A549 (cell line): ENCODE results near the gene GNPTG.

Experiments used
- RAD21 ChIP-seq, 2 experiments: fragments of >200 bp in 1 of 2; sonication (Bioruptor Twin) in 1 of 2; formaldehyde crosslinking in 1 of 2; IDR thresholded peaks in 1 of 2; conservative IDR thresholded peaks in 1 of 2; 2 replicates in 1 of 2; 3 replicates in 1 of 2; pipeline ENCODE4 v1.6.1; 2012 to 2018; ENCODE audit warnings: inconsistent platforms in 1 of 2
- REST ChIP-seq: fragments of 200-600 bp; sonication (generic); IDR thresholded peaks from 2 replicates; pipeline ENCODE4 v1.6.1; 2016; ENCODE audit warnings: antibody characterized with exemption, mild to moderate bottlenecking, moderate library complexity

- TF ChIP-seq REST (no peak), RAD21 (conservative IDR thresholded peaks at IDR 0.05 in 1 of 2, IDR thresholded peaks at IDR 0.05 in 1 of 2) (no peak)
Measured at GRCh38 chr16:1308036-1308976, 43.4 kb upstream of the GNPTG start.
